ENCODE data around the gene ENOX2.

DNA sequence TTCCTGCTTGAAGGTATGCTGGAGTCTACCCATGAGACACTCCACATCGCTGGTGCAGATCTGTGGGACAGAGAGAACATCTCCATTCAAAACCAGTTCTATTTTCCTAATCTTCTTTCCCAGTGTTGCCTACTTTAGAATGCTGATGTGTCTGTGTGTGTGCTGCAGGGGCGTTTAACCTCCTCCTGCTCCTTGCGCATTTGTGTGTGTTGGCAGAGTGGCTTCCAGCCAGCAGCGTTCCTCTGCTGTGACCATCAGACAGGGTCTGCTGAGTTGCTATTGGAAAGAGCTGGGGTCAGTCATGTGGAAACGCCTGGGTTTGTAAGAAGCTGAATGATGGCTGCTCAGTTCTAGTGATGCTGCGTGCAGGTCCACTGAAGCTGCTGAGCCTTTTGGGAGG lies 277.6 kb downstream of the ENOX2 start:
- TF ChIP-seq, protein P1, sequence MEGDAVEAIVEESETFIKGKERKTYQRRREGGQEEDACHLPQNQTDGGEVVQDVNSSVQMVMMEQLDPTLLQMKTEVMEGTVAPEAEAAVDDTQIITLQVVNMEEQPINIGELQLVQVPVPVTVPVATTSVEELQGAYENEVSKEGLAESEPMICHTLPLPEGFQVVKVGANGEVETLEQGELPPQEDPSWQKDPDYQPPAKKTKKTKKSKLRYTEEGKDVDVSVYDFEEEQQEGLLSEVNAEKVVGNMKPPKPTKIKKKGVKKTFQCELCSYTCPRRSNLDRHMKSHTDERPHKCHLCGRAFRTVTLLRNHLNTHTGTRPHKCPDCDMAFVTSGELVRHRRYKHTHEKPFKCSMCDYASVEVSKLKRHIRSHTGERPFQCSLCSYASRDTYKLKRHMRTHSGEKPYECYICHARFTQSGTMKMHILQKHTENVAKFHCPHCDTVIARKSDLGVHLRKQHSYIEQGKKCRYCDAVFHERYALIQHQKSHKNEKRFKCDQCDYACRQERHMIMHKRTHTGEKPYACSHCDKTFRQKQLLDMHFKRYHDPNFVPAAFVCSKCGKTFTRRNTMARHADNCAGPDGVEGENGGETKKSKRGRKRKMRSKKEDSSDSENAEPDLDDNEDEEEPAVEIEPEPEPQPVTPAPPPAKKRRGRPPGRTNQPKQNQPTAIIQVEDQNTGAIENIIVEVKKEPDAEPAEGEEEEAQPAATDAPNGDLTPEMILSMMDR (IDR thresholded peaks at IDR 0.05; ENCODE audit: poor library complexity, severe bottlenecking) = no peak
- TF ChIP-seq EZH2 (IDR thresholded peaks at IDR 0.05; ENCODE audit: borderline replicate concordance, insufficient read depth, low read length, poor library complexity, severe bottlenecking) (no peak), TAF1 (IDR thresholded peaks at IDR 0.05; ENCODE audit: low read depth) (no peak), MXI1 (conservative IDR thresholded peaks at IDR 0.05; ENCODE audit: poor library complexity, severe bottlenecking) (no peak), SMC3 (conservative IDR thresholded peaks at IDR 0.05; ENCODE audit: poor library complexity) (no peak), EP300 (conservative IDR thresholded peaks at IDR 0.05; ENCODE audit: poor library complexity, severe bottlenecking) (no peak)
- TF ChIP-seq, protein P2, sequence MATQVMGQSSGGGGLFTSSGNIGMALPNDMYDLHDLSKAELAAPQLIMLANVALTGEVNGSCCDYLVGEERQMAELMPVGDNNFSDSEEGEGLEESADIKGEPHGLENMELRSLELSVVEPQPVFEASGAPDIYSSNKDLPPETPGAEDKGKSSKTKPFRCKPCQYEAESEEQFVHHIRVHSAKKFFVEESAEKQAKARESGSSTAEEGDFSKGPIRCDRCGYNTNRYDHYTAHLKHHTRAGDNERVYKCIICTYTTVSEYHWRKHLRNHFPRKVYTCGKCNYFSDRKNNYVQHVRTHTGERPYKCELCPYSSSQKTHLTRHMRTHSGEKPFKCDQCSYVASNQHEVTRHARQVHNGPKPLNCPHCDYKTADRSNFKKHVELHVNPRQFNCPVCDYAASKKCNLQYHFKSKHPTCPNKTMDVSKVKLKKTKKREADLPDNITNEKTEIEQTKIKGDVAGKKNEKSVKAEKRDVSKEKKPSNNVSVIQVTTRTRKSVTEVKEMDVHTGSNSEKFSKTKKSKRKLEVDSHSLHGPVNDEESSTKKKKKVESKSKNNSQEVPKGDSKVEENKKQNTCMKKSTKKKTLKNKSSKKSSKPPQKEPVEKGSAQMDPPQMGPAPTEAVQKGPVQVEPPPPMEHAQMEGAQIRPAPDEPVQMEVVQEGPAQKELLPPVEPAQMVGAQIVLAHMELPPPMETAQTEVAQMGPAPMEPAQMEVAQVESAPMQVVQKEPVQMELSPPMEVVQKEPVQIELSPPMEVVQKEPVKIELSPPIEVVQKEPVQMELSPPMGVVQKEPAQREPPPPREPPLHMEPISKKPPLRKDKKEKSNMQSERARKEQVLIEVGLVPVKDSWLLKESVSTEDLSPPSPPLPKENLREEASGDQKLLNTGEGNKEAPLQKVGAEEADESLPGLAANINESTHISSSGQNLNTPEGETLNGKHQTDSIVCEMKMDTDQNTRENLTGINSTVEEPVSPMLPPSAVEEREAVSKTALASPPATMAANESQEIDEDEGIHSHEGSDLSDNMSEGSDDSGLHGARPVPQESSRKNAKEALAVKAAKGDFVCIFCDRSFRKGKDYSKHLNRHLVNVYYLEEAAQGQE (IDR thresholded peaks at IDR 0.05; ENCODE audit: borderline replicate concordance) = no peak

Measured in neural cell (in vitro differentiated cells).